ENCODE measurements around the gene TANGO6.

Gene TANGO6

GRCh38 chr16:69031877-69032301, 188.6 kb downstream of the TANGO6 start:
- Mint-ChIP-seq H3K4me1 (no peaks in the 10 kb centered on the region), H3K36me3 (ENCODE audit: low read depth) (no peaks in the 10 kb centered on the region), H3K27ac (no peak overlapping the region), H3K9me3 (no peaks in the 10 kb centered on the region), H3K27me3 (ENCODE audit: low read depth, poor library complexity) (no peaks in the 10 kb centered on the region), H3K4me3 (no peak overlapping the region)
- TF ChIP-seq CTCF (IDR thresholded peaks at IDR 0.05): no peak
- no peak for DNase-seq

- H3K36me3 Mint-ChIP-seq (ENCODE audit: low read depth): no peaks in the 10 kb centered on the region
These were observed 190.0 kb downstream of the TANGO6 start for GRCh38 chr16:69033151-69033949.

GRCh38 chr16:69035375-69035774, 192.0 kb downstream of the TANGO6 start:
- no peak for DNase-seq
- Mint-ChIP-seq H3K9me3 (no peaks in the 10 kb centered on the region), H3K36me3 (ENCODE audit: low read depth) (peaks cover 7% of the 10 kb centered on the region), H3K4me1 (no peaks in the 10 kb centered on the region), H3K4me3 (no peak overlapping the region), H3K27me3 (ENCODE audit: low read depth, poor library complexity) (no peaks in the 10 kb centered on the region), H3K27ac (no peak overlapping the region)
- no peak for TF ChIP-seq CTCF (IDR thresholded peaks at IDR 0.05)

More at GRCh38 chr16:69033151-69033949, 190.0 kb downstream of the TANGO6 start:
- no peaks in the 10 kb centered on the region for H3K9me3 Mint-ChIP-seq
- no peak for TF ChIP-seq CTCF (IDR thresholded peaks at IDR 0.05)
- no peak overlapping the region for H3K4me3 Mint-ChIP-seq
- DNase-seq: no peak
- no peak overlapping the region for H3K27ac Mint-ChIP-seq
- no peaks in the 10 kb centered on the region for H3K27me3 Mint-ChIP-seq (ENCODE audit: low read depth, poor library complexity)
- no peaks in the 10 kb centered on the region for H3K4me1 Mint-ChIP-seq

GRCh38 chr16:69036399-69037091, 193.2 kb downstream of the TANGO6 start:
- H3K4me1 Mint-ChIP-seq: no peaks in the 10 kb centered on the region

GRCh38 chr16:69037373-69038160, 194.2 kb downstream of the TANGO6 start:
- H3K4me1 Mint-ChIP-seq: no peaks in the 10 kb centered on the region
- H3K36me3 Mint-ChIP-seq (ENCODE audit: low read depth): peaks cover 26% of the 10 kb centered on the region
- H3K9me3 Mint-ChIP-seq: peaks cover 8% of the 10 kb centered on the region
- TF ChIP-seq CTCF (IDR thresholded peaks at IDR 0.05): no peak
- DNase-seq: no peak
- no peak overlapping the region for H3K27ac Mint-ChIP-seq
- no peaks in the 10 kb centered on the region for H3K27me3 Mint-ChIP-seq (ENCODE audit: low read depth, poor library complexity)
- no peak overlapping the region for H3K4me3 Mint-ChIP-seq

More at GRCh38 chr16:69036399-69037091, 193.2 kb downstream of the TANGO6 start:
- no peak overlapping the region for H3K4me3 Mint-ChIP-seq
- DNase-seq: no peak
- TF ChIP-seq CTCF (IDR thresholded peaks at IDR 0.05): no peak
- peaks cover under 1% of the 10 kb centered on the region for H3K9me3 Mint-ChIP-seq
- H3K27me3 Mint-ChIP-seq (ENCODE audit: low read depth, poor library complexity): no peaks in the 10 kb centered on the region
- peaks cover 16% of the 10 kb centered on the region for H3K36me3 Mint-ChIP-seq (ENCODE audit: low read depth)
- no peak overlapping the region for H3K27ac Mint-ChIP-seq
